HG02943 (cell line): ENCODE data around the gene PCNP.
"Not testable (repeated sequence)": the region's sequence is repeated elsewhere in the genome, so short reads cannot be mapped to it uniquely, and the experiment has no call there.

Experiments used
- ATAC-seq: cut with Tn5 transposase; IDR thresholded peaks from one replicate; pipeline ENCODE4 v1.9.1; 2021; ENCODE audit warnings: mild to moderate bottlenecking, low read depth, moderate library complexity; ENCODE audit not compliant: unreplicated experiment

PCNP gene, protein sequence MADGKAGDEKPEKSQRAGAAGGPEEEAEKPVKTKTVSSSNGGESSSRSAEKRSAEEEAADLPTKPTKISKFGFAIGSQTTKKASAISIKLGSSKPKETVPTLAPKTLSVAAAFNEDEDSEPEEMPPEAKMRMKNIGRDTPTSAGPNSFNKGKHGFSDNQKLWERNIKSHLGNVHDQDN

DNA sequence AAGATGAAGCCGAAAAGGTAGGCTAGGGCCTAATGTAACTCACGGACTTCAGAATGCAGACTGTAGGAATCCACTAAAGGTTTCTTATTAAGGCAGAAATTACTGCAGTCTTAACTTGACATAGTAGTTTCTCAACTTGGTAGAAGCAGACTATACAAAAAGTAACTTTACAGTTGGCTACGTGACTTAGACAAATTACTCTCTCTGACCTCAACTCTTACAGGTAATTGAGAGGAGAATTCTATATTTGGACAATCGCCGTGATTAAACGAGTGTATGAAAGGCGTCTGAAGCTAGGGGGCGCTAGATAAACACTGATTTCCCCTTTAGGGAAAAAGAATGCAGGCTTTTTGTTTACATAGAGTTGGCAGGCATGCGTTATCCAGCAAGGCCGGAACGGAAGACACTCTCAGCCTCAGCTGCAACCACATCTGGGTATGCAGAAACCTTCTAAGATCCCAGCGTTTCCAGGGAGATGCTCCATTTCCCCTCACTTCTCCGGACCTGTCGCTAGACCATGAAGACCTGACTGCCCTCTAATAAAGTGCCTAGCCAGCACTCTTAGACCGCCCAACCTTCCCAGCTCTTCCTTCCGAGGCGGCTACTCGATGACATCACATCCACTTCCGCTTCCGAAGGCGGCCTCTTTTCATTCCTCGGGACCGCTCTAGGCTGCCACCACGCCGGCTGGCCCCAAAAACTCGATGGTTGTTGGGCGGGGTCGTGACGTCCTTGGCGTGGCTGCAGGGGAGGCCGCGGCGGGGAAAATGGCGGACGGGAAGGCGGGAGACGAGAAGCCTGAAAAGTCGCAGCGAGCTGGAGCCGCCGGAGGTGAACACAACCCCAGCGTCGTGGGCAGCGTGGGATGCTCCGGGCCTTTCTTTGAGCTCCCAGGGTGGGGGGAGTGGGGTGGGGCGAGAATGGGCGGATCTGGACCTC lies at the start of gene PCNP:
PCNP (plus strand) TSS at position 732 of the 939 bp plus-strand sequence; CDS start at position 768, 36 bp downstream.
- ATAC-seq: peak; percentile 92

- no peak for ATAC-seq
Observed at GRCh38 chr3:101527441-101527840, 46.5 kb upstream of the PCNP start.

DNA sequence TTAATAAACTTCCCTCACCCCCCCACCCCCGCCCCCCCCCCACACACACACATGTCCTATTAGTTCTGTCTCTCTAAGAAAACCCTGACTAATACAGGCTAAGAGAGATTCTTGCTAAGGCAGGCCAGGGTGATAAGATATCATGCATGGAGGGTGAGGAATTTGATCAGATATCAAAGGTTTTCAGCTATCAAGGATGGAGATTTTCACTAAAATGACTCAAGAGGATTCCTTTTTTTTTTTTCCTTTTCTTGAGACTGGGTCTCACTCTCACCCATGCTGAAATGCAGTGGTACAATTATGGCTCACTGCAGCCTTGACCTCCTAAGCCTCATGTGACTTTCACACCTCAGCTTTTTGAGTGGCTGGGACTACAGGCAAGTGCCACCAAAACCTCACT lies 46.1 kb upstream of the PCNP start:
- no peak for ATAC-seq

DNA sequence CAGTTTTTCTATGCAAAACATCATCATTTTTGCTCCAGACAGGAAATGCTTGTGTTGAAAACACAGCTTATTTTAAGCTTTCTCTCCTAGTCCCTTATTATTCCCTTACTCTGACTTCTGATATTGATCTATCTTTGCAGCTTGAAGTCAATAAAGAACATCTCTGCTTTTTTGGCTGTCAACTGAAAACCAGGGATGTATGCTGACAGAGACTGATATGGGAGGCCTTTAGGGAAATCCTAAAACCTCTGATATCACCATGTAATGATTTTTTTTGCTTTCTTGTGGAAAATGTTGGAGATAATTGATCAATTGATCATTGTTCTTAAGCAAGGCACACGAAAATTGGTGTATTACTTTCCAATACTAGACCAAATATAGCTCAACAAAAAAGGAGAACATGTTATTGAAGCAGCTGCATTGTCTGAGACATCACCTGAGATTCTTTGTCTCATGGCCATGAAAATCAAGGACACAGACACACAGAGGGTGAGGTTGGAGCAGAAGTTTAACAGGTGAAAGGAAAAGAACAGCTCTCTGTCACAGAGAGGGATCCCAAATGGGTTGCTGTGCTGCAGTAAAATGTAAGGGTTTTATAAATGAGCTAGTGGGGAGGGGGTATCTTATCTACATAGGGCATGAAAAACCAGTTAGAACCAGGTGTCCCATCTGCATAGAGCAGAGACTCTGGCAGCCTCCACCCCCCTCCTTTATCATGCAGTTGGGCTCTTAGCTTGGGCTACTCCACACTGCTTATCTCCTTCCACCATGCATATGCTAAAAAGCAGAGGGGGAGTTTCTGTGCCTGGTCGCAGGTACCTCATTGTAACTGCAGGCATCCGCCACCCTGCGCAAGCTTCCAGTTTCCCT lies 43.9 kb upstream of the PCNP start:
- ATAC-seq: no peak

GRCh38 chr3:101530686-101531047 lies 43.3 kb upstream of the PCNP start:
- no peak for ATAC-seq

- no peak for ATAC-seq
Observed at GRCh38 chr3:101531473-101532086, 42.4 kb upstream of the PCNP start.

DNA sequence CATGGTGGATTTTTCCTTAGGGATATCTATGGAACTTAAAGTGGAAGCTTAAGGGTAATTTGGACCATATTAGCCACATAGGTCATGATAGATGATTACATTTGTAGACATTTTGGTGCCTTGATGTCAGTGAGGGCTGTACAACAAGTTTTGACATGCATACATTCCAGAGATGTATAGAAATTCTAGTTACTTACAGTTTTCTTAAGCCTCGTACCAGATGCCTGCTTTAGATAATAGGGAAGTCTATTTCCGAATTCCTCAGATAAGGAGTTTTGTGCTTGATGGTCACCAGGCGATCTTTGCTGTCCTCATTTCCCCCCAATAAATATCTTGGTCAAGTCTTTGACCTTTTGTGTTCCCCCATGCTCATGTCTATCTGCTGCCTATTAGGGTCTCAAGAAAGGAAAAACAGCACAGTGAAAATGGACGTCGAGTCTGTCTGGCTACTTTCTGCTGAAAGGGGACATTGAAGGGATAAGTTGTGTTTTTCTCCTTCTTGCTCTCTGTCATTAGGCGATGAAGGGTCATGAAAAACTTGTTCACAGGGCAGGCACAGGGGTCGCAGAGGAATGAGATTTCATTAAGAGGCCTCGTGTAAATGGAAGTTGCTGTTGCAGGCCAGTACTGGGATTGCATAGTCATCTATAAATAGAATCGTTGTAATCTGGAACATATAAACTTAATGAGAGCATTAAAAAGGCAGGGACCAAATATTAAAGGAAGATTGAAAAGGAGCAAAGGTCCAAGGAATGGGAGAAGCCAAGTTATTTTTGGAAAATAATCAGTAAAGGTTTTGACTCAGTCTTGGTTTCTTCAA lies 41.0 kb upstream of the PCNP start:
- ATAC-seq: no peak

DNA sequence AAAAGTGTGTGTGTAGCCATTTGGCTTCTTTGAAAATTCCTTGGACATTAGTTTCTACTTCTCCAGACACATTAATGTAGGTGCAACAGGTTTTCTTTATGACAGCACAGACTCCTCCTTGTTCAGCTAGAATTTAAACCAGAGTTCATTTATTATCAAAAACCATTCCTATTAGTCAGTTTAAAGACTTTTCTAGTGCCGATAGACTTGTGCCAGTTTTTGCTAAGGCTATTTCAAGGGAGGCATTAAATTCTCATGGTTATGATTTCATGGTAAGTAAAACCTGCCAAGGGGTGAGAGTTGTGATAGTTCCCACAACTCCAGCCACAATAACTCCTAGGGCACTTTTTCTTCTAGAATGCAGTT lies 40.4 kb upstream of the PCNP start:
- ATAC-seq: no peak

DNA sequence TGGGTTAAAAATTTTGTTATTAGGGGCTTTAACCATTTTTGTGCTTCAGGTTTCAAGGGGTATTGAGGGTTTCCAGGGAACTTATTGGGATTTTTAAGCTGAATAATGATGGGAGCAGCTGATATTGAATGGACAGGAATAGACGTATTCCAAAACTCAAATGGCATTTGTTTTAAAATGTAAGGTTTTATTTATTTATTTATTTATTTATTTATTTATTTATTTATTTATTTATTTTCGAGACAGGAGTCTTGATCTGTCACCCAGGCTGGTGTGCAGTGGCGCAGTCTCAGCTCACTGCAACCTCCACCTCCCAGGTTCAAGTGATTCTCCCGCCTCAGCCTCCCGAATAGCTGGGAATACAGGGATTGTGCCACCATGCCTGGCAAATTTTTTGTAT lies 38.8 kb upstream of the PCNP start:
- ATAC-seq: no peak

DNA sequence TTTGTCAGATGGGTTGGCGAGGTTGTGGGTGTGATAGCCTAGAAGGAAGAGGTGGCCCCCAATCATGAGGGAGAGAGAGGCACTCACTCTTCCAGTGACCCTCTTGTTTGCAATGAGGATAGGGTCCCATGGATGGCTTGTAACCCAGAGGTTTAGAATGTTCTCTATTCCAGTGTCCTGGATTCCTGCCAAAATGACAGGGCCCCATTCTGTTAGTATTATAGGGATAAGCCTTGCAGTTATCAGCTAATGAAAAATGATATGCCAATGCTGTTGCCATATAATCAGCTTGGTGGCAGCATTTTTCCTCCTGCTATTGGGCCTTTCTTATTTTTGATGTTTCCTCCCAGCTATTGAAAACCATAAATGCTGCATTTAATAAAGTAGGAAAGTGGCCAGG lies 37.7 kb upstream of the PCNP start:
- ATAC-seq: no peak

DNA sequence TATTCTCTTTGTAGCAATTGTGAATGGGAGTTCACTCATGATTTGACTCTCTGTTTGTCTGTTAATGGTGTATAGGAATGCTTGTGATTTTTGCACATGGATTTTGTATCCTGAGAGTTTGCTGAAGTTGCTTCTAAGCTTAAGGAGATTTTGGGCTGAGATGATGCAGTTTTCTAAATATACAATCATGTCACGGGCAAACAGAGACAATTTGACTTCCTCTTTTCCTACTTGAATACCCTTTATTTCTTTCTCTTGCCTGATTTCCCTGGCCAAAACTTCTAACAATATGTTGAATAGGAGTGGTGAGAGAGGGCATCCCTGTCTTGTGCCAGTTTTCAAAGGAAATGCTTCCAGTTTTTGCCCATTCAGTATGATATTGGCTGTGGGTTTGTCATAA lies 37.0 kb upstream of the PCNP start:
- ATAC-seq: not testable (repeated sequence)

GRCh38 chr3:101542957-101543356 lies 31.0 kb upstream of the PCNP start:
- ATAC-seq: no peak

- no peak for ATAC-seq
Observed at GRCh38 chr3:101544161-101544850, 29.7 kb upstream of the PCNP start.

GRCh38 chr3:101548527-101549105 lies 25.4 kb upstream of the PCNP start:
- ATAC-seq: no peak

GRCh38 chr3:101549473-101549872 lies 24.5 kb upstream of the PCNP start:
- ATAC-seq: no peak

DNA sequence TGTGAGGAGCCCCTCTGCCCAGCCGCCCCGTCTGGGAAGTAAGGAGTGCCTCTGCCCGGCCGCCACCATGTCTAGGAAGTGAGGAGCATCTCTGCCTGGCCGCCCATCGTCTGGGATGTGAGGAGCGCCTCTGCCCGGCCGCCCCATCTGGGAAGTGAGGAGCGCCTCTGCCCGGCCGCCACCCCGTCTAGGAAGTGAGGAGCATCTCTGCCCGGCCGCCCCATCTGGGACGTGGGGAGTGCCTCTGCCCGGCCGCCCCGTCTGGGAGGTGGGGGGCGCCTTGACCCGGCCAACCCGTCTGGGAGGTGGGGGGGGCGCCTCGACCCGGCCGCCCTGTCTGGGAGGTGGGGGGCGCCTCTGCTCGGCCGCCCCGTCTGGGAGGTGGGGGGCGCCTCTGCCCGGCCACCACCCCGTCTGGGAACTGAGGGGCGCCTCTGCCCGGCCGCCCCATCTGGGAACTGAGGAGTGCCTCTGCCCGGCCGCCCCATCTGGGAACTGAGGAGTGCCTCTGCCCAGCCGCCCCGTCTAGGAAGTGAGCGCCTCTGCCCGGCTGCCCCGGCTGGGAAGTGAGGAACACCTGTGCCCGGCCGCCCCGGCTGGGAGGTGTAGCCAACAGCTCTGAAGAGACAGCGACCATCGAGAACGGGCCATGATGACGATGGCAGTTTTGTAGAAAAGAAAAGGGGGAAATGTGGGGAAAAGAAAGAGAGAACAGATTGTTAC lies 22.5 kb upstream of the PCNP start:
- ATAC-seq: not testable (repeated sequence)

GRCh38 chr3:101553381-101553780 lies 20.6 kb upstream of the PCNP start:
- not testable (repeated sequence) for ATAC-seq

DNA sequence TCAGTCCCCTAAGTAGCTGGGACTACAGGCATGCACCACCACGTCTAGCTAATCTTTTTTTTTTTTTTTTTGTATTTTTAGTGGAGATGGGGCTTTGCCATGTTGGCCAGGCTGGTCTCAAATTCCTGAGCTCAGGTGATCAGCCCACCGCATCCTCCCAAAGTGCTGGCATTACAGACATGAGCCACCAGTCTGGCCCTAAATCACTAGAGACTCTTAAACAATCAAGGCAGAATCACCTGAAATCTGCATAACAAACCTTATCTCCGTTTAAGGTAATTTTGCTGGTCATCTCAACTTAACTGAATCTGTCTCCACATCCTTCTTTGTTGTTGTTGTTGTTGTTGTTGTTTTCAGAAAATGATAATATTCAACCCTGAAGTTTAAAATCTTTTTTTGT lies 17.9 kb upstream of the PCNP start:
- ATAC-seq: no peak
